NCI-H2029 (cell line): Measurements from ENCODE around the gene CCNA2.

ENCODE experiments used
- DNase-seq: peaks from one replicate; lab custom pipeline; 2025; lab: John Stamatoyannopoulos, UW

CCNA2 gene

GRCh38 chr4:121823505-121824170 is at the start of gene CCNA2:
CCNA2 (minus strand) TSS chr4:121823883; CDS start chr4:121823628, 255 bp downstream.
- DNase-seq = peak; percentile 94

- peak; percentile 93 for DNase-seq
Observed at GRCh38 chr4:121869841-121870822, 46.4 kb upstream of the CCNA2 start, which contains the start of gene BBS7. BBS7 (minus strand) TSS chr4:121870474; CDS start chr4:121870313, 161 bp downstream.

GRCh38 chr4:121863799-121864198 is 40.1 kb upstream of the CCNA2 start:
- DNase-seq = no peak

- DNase-seq = no peak
Observed at GRCh38 chr4:121861426-121861825, 37.7 kb upstream of the CCNA2 start.

- no peak for DNase-seq
Observed at GRCh38 chr4:121860121-121860520, 36.4 kb upstream of the CCNA2 start.

GRCh38 chr4:121851354-121851753 is 27.7 kb upstream of the CCNA2 start:
- DNase-seq = no peak

- DNase-seq = no peak
Observed at GRCh38 chr4:121846662-121847061, 23.0 kb upstream of the CCNA2 start.

- DNase-seq = no peak
Observed at GRCh38 chr4:121842862-121843261, 19.2 kb upstream of the CCNA2 start.

GRCh38 chr4:121838136-121838535 is 14.5 kb upstream of the CCNA2 start:
- no peak for DNase-seq

GRCh38 chr4:121829511-121829910 is 5.8 kb upstream of the CCNA2 start:
- DNase-seq = no peak

- no peak for DNase-seq
Observed at GRCh38 chr4:121827853-121828252, 4.2 kb upstream of the CCNA2 start.

GRCh38 chr4:121824950-121825349 is 1.3 kb upstream of the CCNA2 start:
- DNase-seq = no peak

GRCh38 chr4:121824171-121824527 is 466 bp upstream of the CCNA2 start:
- no peak for DNase-seq

GRCh38 chr4:121822796-121823504 is 733 bp downstream of the CCNA2 start:
- DNase-seq = no peak

GRCh38 chr4:121822047-121822446 is 1.6 kb downstream of the CCNA2 start:
- no peak for DNase-seq

- DNase-seq = no peak
Observed at GRCh38 chr4:121819216-121819965, 4.3 kb downstream of the CCNA2 start.

- no peak for DNase-seq
Observed at GRCh38 chr4:121818215-121818614, 5.5 kb downstream of the CCNA2 start.

GRCh38 chr4:121817701-121818100 is 6.0 kb downstream of the CCNA2 start:
- no peak for DNase-seq

GRCh38 chr4:121817006-121817405 is 6.7 kb downstream of the CCNA2 start:
- DNase-seq = no peak

GRCh38 chr4:121814756-121815155 is 8.9 kb downstream of the CCNA2 start:
- no peak for DNase-seq

GRCh38 chr4:121811122-121811521 is 12.6 kb downstream of the CCNA2 start:
- no peak for DNase-seq

GRCh38 chr4:121806411-121806810 is 17.3 kb downstream of the CCNA2 start:
- no peak for DNase-seq
